IMR-90 (cell line): Measurements from ENCODE around the gene UNC93B1. TPM values are rescaled to one million over a fixed set of nuclear protein-coding genes. Genes with fewer than 3 reads are reported as not detected.

Source experiments
- ATAC-seq: fragments of 200-7000 bp; cut with Tn5 transposase; 2 replicates; pipeline ENCODE4 v1.9.1; 2020; ENCODE audit warnings: low read depth, mild to moderate bottlenecking, moderate library complexity
- BruUV-seq: library from RNA; stranded (reverse); fragments of 400-500 nt; replicated peaks from 2 replicates; lab custom pipeline; 2021; lab: Mats Ljungman, UMichigan
- CTCF ChIA-PET: fragments of 300-600 bp; formaldehyde crosslinking; extraction: SDS; loops from one replicate; lab custom pipeline; 2021; ENCODE audit warnings: antibody characterized with exemption; lab: Yijun Ruan, JAX
- POLR2A ChIA-PET: fragments of 300-600 bp; sonication (Branson Sonifier 250); formaldehyde crosslinking; loops from one replicate; lab custom pipeline; 2022; ENCODE audit warnings: antibody characterized with exemption; ENCODE audit not compliant: unreplicated experiment; lab: Charles Lee
- DNase-seq: peaks from one replicate; pipeline ENCODE4 v3.0.0; 2013
- H2AFZ ChIP-seq: replicated peaks from 2 replicates; pipeline ENCODE3; 2013; ENCODE audit warnings: low read length, mild to moderate bottlenecking; ENCODE audit not compliant: poor library complexity
- H2AK5ac ChIP-seq: 2 replicates; pipeline ENCODE4 v1.6.1; 2013; ENCODE audit warnings: low read depth, low read length, inconsistent platforms
- H2AK9ac ChIP-seq: replicated peaks from 2 replicates; pipeline ENCODE3; 2013; ENCODE audit warnings: mild to moderate bottlenecking, low read depth, low read length, moderate library complexity; ENCODE audit not compliant: poor library complexity
- H2BK120ac ChIP-seq: 2 replicates; pipeline ENCODE4 v1.6.1; 2013; ENCODE audit warnings: low read depth, low read length, inconsistent platforms
- H2BK15ac ChIP-seq: 3 replicates; pipeline ENCODE4 v1.6.1; 2013; ENCODE audit warnings: low read depth, low read length, inconsistent platforms
- H2BK20ac ChIP-seq: 2 replicates; pipeline ENCODE4 v1.6.1; 2013; ENCODE audit warnings: low read depth, mild to moderate bottlenecking, inconsistent platforms, low read length, moderate library complexity
- H2BK5ac ChIP-seq: 2 replicates; pipeline ENCODE4 v1.6.1; 2013; ENCODE audit warnings: mild to moderate bottlenecking, low read depth, low read length, inconsistent platforms; ENCODE audit not compliant: poor library complexity, severe bottlenecking
- H3K14ac ChIP-seq: replicated peaks from 2 replicates; pipeline ENCODE4 v1.6.1; 2013; ENCODE audit warnings: low read depth, low read length, inconsistent platforms
- H3K18ac ChIP-seq: 2 replicates; pipeline ENCODE4 v1.6.1; 2013; ENCODE audit warnings: low read depth, low read length, control low read depth
- H3K23ac ChIP-seq: 2 replicates; pipeline ENCODE4 v1.6.1; 2013; ENCODE audit warnings: low read depth, low read length, inconsistent platforms
- H3K27ac ChIP-seq: 2 replicates; pipeline ENCODE4 v1.5.1; 2013; ENCODE audit warnings: mild to moderate bottlenecking, control low read depth, low read length; ENCODE audit not compliant: insufficient read depth
- H3K27me3 ChIP-seq: 2 replicates; pipeline ENCODE4 v1.6.1; 2013; ENCODE audit warnings: low read length; ENCODE audit not compliant: control insufficient read depth, insufficient read depth
- H3K36me3 ChIP-seq: 2 replicates; pipeline ENCODE4 v1.6.1; 2013; ENCODE audit warnings: low read length, mixed read lengths; ENCODE audit not compliant: control insufficient read depth, insufficient read depth
- H3K4ac ChIP-seq: 2 replicates; pipeline ENCODE4 v1.6.1; 2013; ENCODE audit warnings: low read depth, low read length, inconsistent platforms
- H3K4me1 ChIP-seq: 2 replicates; pipeline ENCODE4 v1.6.1; 2013; ENCODE audit warnings: low read length, mixed read lengths; ENCODE audit not compliant: control insufficient read depth, insufficient read depth
- H3K4me2 ChIP-seq: 2 replicates; pipeline ENCODE4 v1.6.1; 2013; ENCODE audit warnings: low read depth, mild to moderate bottlenecking, control low read depth, low read length, moderate library complexity
- H3K4me3 ChIP-seq: 2 replicates; pipeline ENCODE4 v1.5.1; 2013; ENCODE audit warnings: low read depth, mild to moderate bottlenecking, control low read depth, low read length, moderate library complexity; ENCODE audit not compliant: insufficient read depth
- H3K56ac ChIP-seq: 2 replicates; pipeline ENCODE4 v1.6.1; 2013; ENCODE audit warnings: low read length, inconsistent platforms; ENCODE audit not compliant: insufficient read depth; ENCODE audit errors: extremely low read depth
- H3K79me1 ChIP-seq, 2 experiments: 2 replicates each; pipeline ENCODE4 v1.6.1; 2013; ENCODE audit warnings: low read length in 2 of 2, inconsistent platforms in 1 of 2, low read depth in 1 of 2
- H3K9ac ChIP-seq: 2 replicates; pipeline ENCODE4 v1.6.1; 2013; ENCODE audit warnings: low read depth, low read length, control low read depth
- H3K9me1 ChIP-seq: 2 replicates; pipeline ENCODE4 v1.6.1; 2013; ENCODE audit warnings: low read length, inconsistent platforms; ENCODE audit not compliant: insufficient read depth
- H3K9me3 ChIP-seq: 2 replicates; pipeline ENCODE4 v1.6.1; 2013; ENCODE audit warnings: low read length; ENCODE audit not compliant: control insufficient read depth, insufficient read depth
- H4K20me1 ChIP-seq: 2 replicates; pipeline ENCODE4 v1.6.1; 2013; ENCODE audit warnings: low read length, inconsistent platforms; ENCODE audit not compliant: insufficient read depth
- H4K5ac ChIP-seq: 2 replicates; pipeline ENCODE4 v1.6.1; 2013; ENCODE audit warnings: mild to moderate bottlenecking, low read depth, low read length, control low read depth
- H4K8ac ChIP-seq, 2 experiments: 2 replicates each; pipeline ENCODE4 v1.6.1; 2013; ENCODE audit warnings: low read depth in 2 of 2, low read length in 2 of 2, control low read depth in 1 of 2, inconsistent platforms in 1 of 2
- H4K91ac ChIP-seq: 2 replicates; pipeline ENCODE4 v1.6.1; 2013; ENCODE audit warnings: low read depth, low read length, inconsistent platforms; ENCODE audit not compliant: insufficient read depth
- FOS ChIP-seq: fragments of 150-350 bp; IDR thresholded peaks from 2 replicates; pipeline ENCODE4 v1.6.1; 2016; ENCODE audit warnings: low read depth, low read length
- MAZ ChIP-seq: IDR thresholded peaks from 2 replicates; pipeline ENCODE4 v1.6.1; 2012; ENCODE audit warnings: low read depth, mild to moderate bottlenecking, low read length, improper control_type of control experiment, moderate library complexity, borderline replicate concordance
- MXI1 ChIP-seq: IDR thresholded peaks from 2 replicates; pipeline ENCODE4 v1.6.1; 2012; ENCODE audit warnings: low read depth, mild to moderate bottlenecking, low read length, moderate library complexity, borderline replicate concordance
- SMC3 ChIP-seq: fragments of 150-350 bp; IDR thresholded peaks from 2 replicates; pipeline ENCODE4 v1.6.1; 2016; ENCODE audit warnings: low read depth, mild to moderate bottlenecking, antibody characterized with exemption, low read length, moderate library complexity
- WGBS, 2 experiments: methylation state at CpG; one replicate each; pipeline versions ENCODE4 v1.1.5 to v1.1.7; 2013; ENCODE audit warnings: missing lambda C conversion rate in 2 of 2; ENCODE audit not compliant: insufficient read length in 1 of 2; ENCODE audit errors: extremely low coverage in 2 of 2; 5-methylcytosine and 5-hydroxymethylcytosine counted together
- dilution Hi-C: fragments of 300-500 bp; cut with HindIII; formaldehyde crosslinking; loops from one replicate; pipeline ENCODE4 v1.14.3; 2018; ENCODE audit warnings: low sequenced_read_pairs; ENCODE audit not compliant: unreplicated experiment
- in situ Hi-C: fragments of 300-500 bp; cut with MboI; formaldehyde crosslinking; loops from 3 replicates; pipeline ENCODE4 v1.14.3; 2019; ENCODE audit warnings: low sequenced_read_pairs, inconsistent platforms, mixed read lengths
- intact Hi-C: fragments of 100-400 bp; cut with micrococcal nuclease; formaldehyde crosslinking; loops from 2 replicates; pipeline ENCODE4 v1.10.0; 2022
- polyA plus RNA-seq, 3 experiments: library from polyadenylated mRNA; depleted of rRNA; stranded (reverse); fragments of >200 nt; gene quantifications; 2 replicates each; pipeline ENCODE4 v1.2.3, GENCODE V29; 2012; ENCODE audit warnings: low replicate concordance in 1 of 3
- total RNA-seq: library from RNA; depleted of rRNA; stranded (reverse); fragments of >200 nt; gene quantifications from 2 replicates; pipeline ENCODE4 v1.2.3, GENCODE V29; 2012
- TF ChIP-seq, protein P1 (sequence below): fragments of 150-350 bp; IDR thresholded peaks from 2 replicates; pipeline ENCODE4 v1.6.1; 2017; ENCODE audit warnings: mild to moderate bottlenecking, antibody characterized with exemption, low read length, low read depth

Gene UNC93B1
- total and polyA plus RNA-seq, 2 of the 4 experiments (the other 2 are of a cell fraction): 10.9 to 19.2 TPM

- CTCF ChIA-PET: interaction anchor here (1.4 kb wide), 1 partner anchor 9 kb away, joined by 3 read pairs; no protein-coding TSS in a partner anchor
Measured at GRCh38 chr11:68043349-68044144, 39.6 kb upstream of the UNC93B1 start.

More at GRCh38 chr11:68043349-68044144, 39.6 kb upstream of the UNC93B1 start:
- Histone ChIP-seq H3K4me3 (no peak overlapping the region), H3K14ac (no peak overlapping the region), H2BK15ac (no peak overlapping the region), H2AK5ac (no peak overlapping the region; the same call in 1 of the 2 replicates), H3K9me1 (no peaks in the 10 kb centered on the region), H2AK9ac (peak overlapping the region; percentile 67), H3K9me3 (no peaks in the 10 kb centered on the region), H3K27ac (peak overlapping the region; percentile 25; the same call in 1 of the 2 replicates), H3K23ac (no peak overlapping the region), H4K20me1 (no peaks in the 10 kb centered on the region; the same call in 1 of the 2 replicates), H3K79me1 (peaks cover 1 to 47% of the 10 kb centered on the region in 2 experiments; a peak in 3 of 4 replicates), H3K27me3 (no peaks in the 10 kb centered on the region), H4K5ac (no peak overlapping the region), H2BK120ac (no peak overlapping the region), H4K8ac (peak overlapping the region in 1 of 2 experiments; percentile 19; a peak in 1 of 4 replicates), H3K4me1 (peaks cover 19% of the 10 kb centered on the region), H3K56ac (no peak overlapping the region), H2BK5ac (peak overlapping the region; percentile 53), H3K9ac (no peak overlapping the region), H3K36me3 (peaks cover 38% of the 10 kb centered on the region), H2AFZ (peak overlapping the region; percentile 23), H3K4me2 (no peak overlapping the region), H2BK20ac (no peak overlapping the region), H3K18ac (no peak overlapping the region), H4K91ac (no peak overlapping the region), H3K4ac (0 out of 2 replicates have a peak overlapping the region, but pooled peaks have one; percentile 28)
- 90% methylated on average over 10 of the region's 36 CpGs; no CpG with 5 or more reads in 1 of the 2 experiments for WGBS, 2 experiments
- DNase-seq (peak; percentile 66), ATAC-seq (peak; percentile 30)
- intact Hi-C loops: no loop called here
- POLR2A ChIA-PET: no interaction called here
- in situ Hi-C loops: no loop called here
- BruUV-seq: no TSS peak
- TF ChIP-seq SMC3: no peak
- TF ChIP-seq, protein P1, sequence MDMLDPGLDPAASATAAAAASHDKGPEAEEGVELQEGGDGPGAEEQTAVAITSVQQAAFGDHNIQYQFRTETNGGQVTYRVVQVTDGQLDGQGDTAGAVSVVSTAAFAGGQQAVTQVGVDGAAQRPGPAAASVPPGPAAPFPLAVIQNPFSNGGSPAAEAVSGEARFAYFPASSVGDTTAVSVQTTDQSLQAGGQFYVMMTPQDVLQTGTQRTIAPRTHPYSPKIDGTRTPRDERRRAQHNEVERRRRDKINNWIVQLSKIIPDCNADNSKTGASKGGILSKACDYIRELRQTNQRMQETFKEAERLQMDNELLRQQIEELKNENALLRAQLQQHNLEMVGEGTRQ: 0 out of 2 replicates have a peak, but pooled peaks have one; percentile 7
- TF ChIP-seq MXI1: no peak
- TF ChIP-seq FOS: 0 out of 2 replicates have a peak, but pooled peaks have one; percentile 14
- TF ChIP-seq MAZ: 0 out of 2 replicates have a peak, but pooled peaks have one; percentile 17
- dilution Hi-C loops: no loop called here
